Measurements from ENCODE around the gene PRAMEF17. TPM values are rescaled to one million over a fixed set of nuclear protein-coding genes. Genes with fewer than 3 reads are reported as not detected.
"Not testable (repeated sequence)": the region's sequence is repeated elsewhere in the genome, so short reads cannot be mapped to it uniquely, and the experiment has no call there.

The PRAMEF17 gene
- polyA plus RNA-seq (ENCODE audit: low read depth in 6 of 6), result not detected

DNA sequence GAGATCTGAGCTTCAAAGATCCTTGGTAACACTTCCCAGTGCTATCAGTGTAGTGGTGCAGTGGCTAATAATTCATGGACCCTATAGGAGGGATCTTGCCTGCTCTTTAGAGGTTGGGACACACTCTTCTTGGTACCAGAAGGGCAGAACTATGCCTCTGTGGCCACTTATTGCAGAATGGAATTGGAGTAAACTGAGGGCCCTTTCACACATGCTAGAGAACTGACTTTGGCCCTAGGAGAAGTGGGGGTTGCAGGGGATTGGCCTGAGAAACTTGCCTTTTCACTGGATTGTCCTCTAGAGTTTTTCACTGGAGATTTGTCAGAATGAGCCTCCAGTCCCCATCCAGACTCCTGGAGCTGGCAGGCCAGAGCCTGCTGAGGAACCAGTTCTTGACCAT, at the start of gene PRAMEF17:
Gene PRAMEF17, plus strand, starts transcription at position 301 of the 400 bp plus-strand sequence. Its CDS starts 26 bp downstream, at position 327.
- not testable (repeated sequence) for ATAC-seq (ENCODE audit: low read depth in 2 of 2); H3K4me1 Mint-ChIP-seq; DNase-seq; H3K4me3 Mint-ChIP-seq; H3K9me3 Mint-ChIP-seq; H3K36me3 Mint-ChIP-seq
- H3K27me3 Mint-ChIP-seq, result peaks cover 0 to 11% (median 8%) of the 10 kb centered on the region in 3 donors
- peak within 1 kb of the TSS in 1 of 6 donors; percentile 26 for H3K27ac Mint-ChIP-seq

GRCh38 chr1:13342496-13342895, 46.9 kb upstream of the PRAMEF17 start:
- not testable (repeated sequence) for H3K9me3 Mint-ChIP-seq; DNase-seq; ATAC-seq (ENCODE audit: low read depth in 2 of 2); H3K27me3 Mint-ChIP-seq; H3K36me3 Mint-ChIP-seq; H3K4me3 Mint-ChIP-seq; H3K4me1 Mint-ChIP-seq
- H3K27ac Mint-ChIP-seq, result peak overlapping the region in 1 of 6 donors; percentile 6

DNA sequence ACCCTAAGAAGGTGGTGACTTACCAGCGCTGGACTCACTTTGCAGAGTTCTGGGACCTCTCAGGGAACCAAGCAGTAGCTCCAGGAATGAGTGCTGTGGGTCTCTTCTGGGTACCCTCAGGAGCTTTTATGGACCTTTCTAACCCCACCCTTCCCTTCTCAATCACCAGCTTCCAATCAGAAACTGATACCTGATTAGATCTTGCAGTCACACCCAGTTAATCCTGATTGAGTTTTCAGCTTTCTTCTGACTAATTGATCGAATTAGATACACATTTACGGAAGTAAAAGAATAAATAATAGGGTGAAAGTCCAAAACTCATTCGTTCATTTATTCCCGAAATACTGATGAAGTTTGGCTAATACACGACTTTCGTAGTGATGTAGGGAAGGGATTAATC, 42.4 kb upstream of the PRAMEF17 start, which contains the start of gene PRAMEF14:
Gene PRAMEF14, minus strand, starts transcription at position 101 of the 400 bp plus-strand sequence. CDS start 1,820 bp downstream, outside the sequence.
- H3K9me3 Mint-ChIP-seq; H3K36me3 Mint-ChIP-seq; H3K4me1 Mint-ChIP-seq; H3K4me3 Mint-ChIP-seq; ATAC-seq (ENCODE audit: low read depth in 2 of 2); H3K27me3 Mint-ChIP-seq; DNase-seq; H3K27ac Mint-ChIP-seq: not testable (repeated sequence)

- Mint-ChIP-seq H3K4me3 (peak overlapping the region in 1 of 8 donors; percentile 52), H3K9me3 (peaks cover 0 to 30% (median 12%) of the 10 kb centered on the region in 7 donors)
- DNase-seq; H3K4me1 Mint-ChIP-seq; H3K27ac Mint-ChIP-seq; H3K36me3 Mint-ChIP-seq; ATAC-seq (ENCODE audit: low read depth in 2 of 2); H3K27me3 Mint-ChIP-seq: not testable (repeated sequence)
Observed at GRCh38 chr1:13353476-13353875, 36.0 kb upstream of the PRAMEF17 start.

GRCh38 chr1:13354475-13354874, 35.0 kb upstream of the PRAMEF17 start:
- not testable (repeated sequence) for H3K36me3 Mint-ChIP-seq; H3K27ac Mint-ChIP-seq; H3K4me1 Mint-ChIP-seq; DNase-seq; H3K27me3 Mint-ChIP-seq; H3K4me3 Mint-ChIP-seq; ATAC-seq (ENCODE audit: low read depth in 2 of 2)
- H3K9me3 Mint-ChIP-seq, result peaks cover 0 to 30% (median 12%) of the 10 kb centered on the region in 7 donors

DNA sequence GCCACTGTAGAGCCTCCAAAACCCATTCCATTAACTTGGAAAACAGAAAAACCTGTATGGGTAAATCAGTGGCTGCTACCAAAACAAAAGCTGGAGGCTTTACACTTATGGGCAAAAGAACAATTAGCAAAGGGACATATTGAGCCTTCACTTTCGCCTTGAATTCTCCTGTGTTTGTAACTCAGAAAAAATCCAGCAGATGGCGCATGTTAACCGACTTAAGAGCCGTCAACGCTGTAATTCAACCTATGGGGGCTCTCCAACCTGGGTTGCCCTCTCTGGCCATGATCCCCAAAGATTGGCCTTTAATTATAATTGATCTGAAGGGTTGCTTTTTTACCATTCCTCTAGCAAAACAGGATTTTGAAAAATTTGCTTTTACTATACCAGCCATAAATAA, 32.7 kb upstream of the PRAMEF17 start:
- H3K9me3 Mint-ChIP-seq, result peaks cover 0 to 24% (median 11%) of the 10 kb centered on the region in 7 donors
- peak; percentile 30 for DNase-seq
- not testable (repeated sequence) for ATAC-seq (ENCODE audit: low read depth in 2 of 2)

DNA sequence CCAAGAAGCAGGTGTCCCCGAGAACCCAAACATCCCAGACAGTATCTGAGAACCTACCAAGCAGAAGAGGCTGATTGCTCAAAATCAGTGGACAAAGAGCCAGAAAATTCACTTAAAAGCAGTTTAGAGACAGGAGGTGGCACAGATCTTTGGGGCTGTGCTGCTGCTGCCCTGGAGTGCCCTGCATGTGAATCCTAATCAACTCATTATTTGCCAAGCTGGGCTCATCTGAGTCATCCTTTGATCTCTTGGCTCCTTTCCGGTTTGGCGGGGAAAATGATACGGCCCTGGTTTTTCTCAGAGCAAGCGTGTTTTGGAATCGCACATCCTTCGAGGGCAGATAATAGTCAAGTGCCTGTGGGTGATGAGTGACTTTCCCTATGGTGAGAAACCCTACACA, 27.1 kb upstream of the PRAMEF17 start:
- DNase-seq; H3K4me3 Mint-ChIP-seq; H3K4me1 Mint-ChIP-seq; H3K27me3 Mint-ChIP-seq; H3K27ac Mint-ChIP-seq; H3K36me3 Mint-ChIP-seq; ATAC-seq (ENCODE audit: low read depth in 2 of 2); H3K9me3 Mint-ChIP-seq: not testable (repeated sequence)

More for the DNA sequence above, 32.7 kb upstream of the PRAMEF17 start:
- not testable (repeated sequence) for H3K4me1 Mint-ChIP-seq, H3K4me3 Mint-ChIP-seq, H3K27ac Mint-ChIP-seq, H3K36me3 Mint-ChIP-seq, H3K27me3 Mint-ChIP-seq

GRCh38 chr1:13364928-13365327, 24.5 kb upstream of the PRAMEF17 start:
- DNase-seq; H3K9me3 Mint-ChIP-seq; H3K27ac Mint-ChIP-seq; H3K27me3 Mint-ChIP-seq; ATAC-seq (ENCODE audit: low read depth in 2 of 2); H3K4me3 Mint-ChIP-seq; H3K4me1 Mint-ChIP-seq; H3K36me3 Mint-ChIP-seq: not testable (repeated sequence)

GRCh38 chr1:13366536-13366935, 22.9 kb upstream of the PRAMEF17 start:
- H3K27ac Mint-ChIP-seq; H3K4me1 Mint-ChIP-seq; ATAC-seq (ENCODE audit: low read depth in 2 of 2); H3K27me3 Mint-ChIP-seq; H3K36me3 Mint-ChIP-seq; DNase-seq; H3K9me3 Mint-ChIP-seq; H3K4me3 Mint-ChIP-seq: not testable (repeated sequence)

DNA sequence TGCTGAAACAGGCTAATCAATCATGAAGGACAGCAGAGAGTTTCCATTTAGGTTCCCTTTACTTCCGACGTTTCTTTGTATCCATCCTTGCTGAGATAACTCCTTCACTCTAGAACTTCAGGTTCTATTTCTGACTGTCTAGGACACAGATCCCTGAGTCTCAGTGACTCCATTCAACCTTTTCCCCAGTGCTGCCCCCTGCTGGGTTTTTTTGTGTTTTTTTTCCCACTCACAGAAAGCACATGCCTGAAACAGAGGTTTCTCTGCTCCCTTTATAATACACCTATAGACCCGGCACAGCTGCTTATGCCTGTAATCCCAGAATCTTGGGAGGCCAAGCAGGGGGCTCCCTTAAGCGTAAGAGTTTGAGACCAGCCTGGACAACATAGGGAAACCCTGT, 20.9 kb upstream of the PRAMEF17 start:
- H3K27me3 Mint-ChIP-seq; H3K9me3 Mint-ChIP-seq; H3K4me3 Mint-ChIP-seq; H3K36me3 Mint-ChIP-seq; ATAC-seq (ENCODE audit: low read depth in 2 of 2); DNase-seq; H3K27ac Mint-ChIP-seq; H3K4me1 Mint-ChIP-seq: not testable (repeated sequence)

DNA sequence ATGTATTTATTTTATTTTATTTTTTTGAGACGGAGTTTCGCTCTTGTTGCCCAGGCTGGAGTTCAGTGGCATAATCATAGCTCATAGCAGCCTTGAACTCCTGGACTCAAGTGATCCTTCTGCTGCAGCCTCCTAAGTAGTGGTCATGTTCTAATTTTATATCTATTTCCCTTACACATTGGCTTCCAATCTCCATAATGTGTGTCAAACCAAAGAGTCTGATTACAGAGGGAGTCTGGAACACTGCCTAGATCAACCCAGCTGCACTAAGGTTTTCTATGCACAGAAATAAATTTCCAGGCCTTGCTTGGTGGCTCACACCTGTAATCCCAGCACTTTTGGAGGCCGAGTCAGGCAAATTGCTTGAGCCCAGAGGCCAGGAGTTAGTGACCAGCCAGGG, 10.4 kb upstream of the PRAMEF17 start:
- ATAC-seq (ENCODE audit: low read depth in 2 of 2); DNase-seq; H3K27ac Mint-ChIP-seq; H3K4me3 Mint-ChIP-seq; H3K36me3 Mint-ChIP-seq; H3K4me1 Mint-ChIP-seq; H3K27me3 Mint-ChIP-seq; H3K9me3 Mint-ChIP-seq: not testable (repeated sequence)

- DNase-seq; H3K4me3 Mint-ChIP-seq; ATAC-seq (ENCODE audit: low read depth in 2 of 2); H3K36me3 Mint-ChIP-seq; H3K4me1 Mint-ChIP-seq; H3K9me3 Mint-ChIP-seq; H3K27me3 Mint-ChIP-seq; H3K27ac Mint-ChIP-seq: not testable (repeated sequence)
Observed at GRCh38 chr1:13380380-13380779, 9.1 kb upstream of the PRAMEF17 start.

DNA sequence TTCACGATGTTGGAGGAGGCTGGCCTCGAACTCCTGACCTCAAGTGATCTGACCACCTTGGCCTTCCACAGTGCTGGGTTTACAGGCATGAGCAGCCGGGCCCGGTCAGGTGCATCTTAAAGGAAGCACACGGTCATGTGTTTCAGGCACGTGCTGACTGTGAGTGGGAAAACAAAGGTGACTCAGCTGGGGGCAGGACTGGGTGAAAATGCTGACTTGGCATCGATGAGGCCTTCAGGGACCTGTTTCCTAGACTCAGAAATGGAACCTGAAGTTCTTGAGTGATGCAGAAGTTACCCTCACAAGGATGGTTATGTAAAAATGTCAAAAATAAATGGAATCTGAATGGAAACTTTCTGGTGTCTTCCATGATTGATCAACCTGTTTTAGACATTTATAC, 3.6 kb downstream of the PRAMEF17 start:
- not testable (repeated sequence) for H3K4me3 Mint-ChIP-seq, DNase-seq
- H3K27me3 Mint-ChIP-seq, result peaks cover 0 to 17% (median 8%) of the 10 kb centered on the region in 3 donors

GRCh38 chr1:13394761-13395160, 5.3 kb downstream of the PRAMEF17 start:
- H3K27me3 Mint-ChIP-seq, result peaks cover 0 to 17% (median 8%) of the 10 kb centered on the region in 3 donors
- ATAC-seq (ENCODE audit: low read depth in 2 of 2); H3K4me1 Mint-ChIP-seq; H3K27ac Mint-ChIP-seq; DNase-seq; H3K36me3 Mint-ChIP-seq; H3K4me3 Mint-ChIP-seq; H3K9me3 Mint-ChIP-seq: not testable (repeated sequence)

More for the DNA sequence above, 3.6 kb downstream of the PRAMEF17 start:
- not testable (repeated sequence) for H3K9me3 Mint-ChIP-seq; ATAC-seq (ENCODE audit: low read depth in 2 of 2); H3K4me1 Mint-ChIP-seq; H3K27ac Mint-ChIP-seq; H3K36me3 Mint-ChIP-seq

DNA sequence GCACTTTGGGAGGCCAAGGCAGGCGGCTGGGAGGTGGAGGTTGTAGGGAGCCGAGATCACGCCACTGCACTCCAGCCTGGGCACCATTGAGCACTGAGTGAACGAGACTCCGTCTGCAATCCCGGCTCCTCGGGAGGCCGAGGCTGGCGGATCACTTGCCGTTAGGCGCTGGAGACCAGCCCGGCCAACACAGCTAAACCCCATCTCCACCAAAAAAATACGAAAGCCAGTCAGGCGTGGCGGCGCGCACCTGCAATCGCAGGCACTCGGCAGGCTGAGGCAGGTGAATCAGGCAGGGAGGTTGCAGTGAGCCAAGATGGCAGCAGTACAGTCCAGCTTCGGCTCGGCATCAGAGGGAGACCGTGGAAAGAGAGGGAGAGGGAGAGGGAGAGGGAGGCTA, 5.9 kb downstream of the PRAMEF17 start:
- H3K36me3 Mint-ChIP-seq; DNase-seq; H3K9me3 Mint-ChIP-seq; H3K4me3 Mint-ChIP-seq; H3K27ac Mint-ChIP-seq; H3K4me1 Mint-ChIP-seq; ATAC-seq (ENCODE audit: low read depth in 2 of 2): not testable (repeated sequence)
- H3K27me3 Mint-ChIP-seq, result peaks cover 0 to 13% (median 8%) of the 10 kb centered on the region in 3 donors
